ENCODE measurements around the gene PTPRT. TPM values are rescaled to one million over a fixed set of nuclear protein-coding genes. Genes with fewer than 3 reads are reported as not detected.

Gene PTPRT
- total RNA-seq, 1 donor, result 0.72 TPM

GRCh38 chr20:42308171-42308570 lies 881.5 kb downstream of the PTPRT start:
- no peak overlapping the region for H3K4me3 ChIP-seq (ENCODE audit: low read depth, low read length)
- TF ChIP-seq, protein P1, sequence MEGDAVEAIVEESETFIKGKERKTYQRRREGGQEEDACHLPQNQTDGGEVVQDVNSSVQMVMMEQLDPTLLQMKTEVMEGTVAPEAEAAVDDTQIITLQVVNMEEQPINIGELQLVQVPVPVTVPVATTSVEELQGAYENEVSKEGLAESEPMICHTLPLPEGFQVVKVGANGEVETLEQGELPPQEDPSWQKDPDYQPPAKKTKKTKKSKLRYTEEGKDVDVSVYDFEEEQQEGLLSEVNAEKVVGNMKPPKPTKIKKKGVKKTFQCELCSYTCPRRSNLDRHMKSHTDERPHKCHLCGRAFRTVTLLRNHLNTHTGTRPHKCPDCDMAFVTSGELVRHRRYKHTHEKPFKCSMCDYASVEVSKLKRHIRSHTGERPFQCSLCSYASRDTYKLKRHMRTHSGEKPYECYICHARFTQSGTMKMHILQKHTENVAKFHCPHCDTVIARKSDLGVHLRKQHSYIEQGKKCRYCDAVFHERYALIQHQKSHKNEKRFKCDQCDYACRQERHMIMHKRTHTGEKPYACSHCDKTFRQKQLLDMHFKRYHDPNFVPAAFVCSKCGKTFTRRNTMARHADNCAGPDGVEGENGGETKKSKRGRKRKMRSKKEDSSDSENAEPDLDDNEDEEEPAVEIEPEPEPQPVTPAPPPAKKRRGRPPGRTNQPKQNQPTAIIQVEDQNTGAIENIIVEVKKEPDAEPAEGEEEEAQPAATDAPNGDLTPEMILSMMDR (IDR thresholded peaks at IDR 0.05; ENCODE audit: insufficient read depth, low read length), result no peak
- DNase-seq (ENCODE audit: low read depth), result no peak

DNA sequence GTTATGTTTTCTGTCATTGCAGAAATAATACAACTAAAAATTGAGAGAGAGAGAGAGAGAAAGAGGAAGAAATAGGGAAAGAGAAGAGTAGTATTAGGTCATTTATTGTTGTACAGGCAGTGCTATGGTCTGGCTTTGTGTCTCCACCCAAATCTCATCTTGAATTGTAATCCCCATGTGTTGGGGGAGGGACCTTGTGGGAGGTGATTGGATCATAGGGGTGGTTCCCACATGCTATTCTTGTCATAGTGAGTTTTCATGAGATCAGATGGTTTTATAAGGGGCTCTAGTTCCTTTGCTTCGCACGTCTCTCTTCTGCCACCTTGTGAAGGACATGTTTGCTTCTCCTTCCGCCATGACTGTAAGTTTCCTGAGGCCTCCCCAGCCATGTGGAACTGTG lies 894.1 kb downstream of the PTPRT start:
- TF ChIP-seq, protein P1 (IDR thresholded peaks at IDR 0.05; ENCODE audit: insufficient read depth, low read length), result no peak
- DNase-seq (ENCODE audit: low read depth), result no peak
- H3K4me3 ChIP-seq (ENCODE audit: low read depth, low read length), result no peak overlapping the region

GRCh38 chr20:42294976-42295375 lies 894.7 kb downstream of the PTPRT start:
- TF ChIP-seq, protein P1 (IDR thresholded peaks at IDR 0.05; ENCODE audit: insufficient read depth, low read length), result no peak
- DNase-seq (ENCODE audit: low read depth), result no peak
- no peak overlapping the region for H3K4me3 ChIP-seq (ENCODE audit: low read depth, low read length)

DNA sequence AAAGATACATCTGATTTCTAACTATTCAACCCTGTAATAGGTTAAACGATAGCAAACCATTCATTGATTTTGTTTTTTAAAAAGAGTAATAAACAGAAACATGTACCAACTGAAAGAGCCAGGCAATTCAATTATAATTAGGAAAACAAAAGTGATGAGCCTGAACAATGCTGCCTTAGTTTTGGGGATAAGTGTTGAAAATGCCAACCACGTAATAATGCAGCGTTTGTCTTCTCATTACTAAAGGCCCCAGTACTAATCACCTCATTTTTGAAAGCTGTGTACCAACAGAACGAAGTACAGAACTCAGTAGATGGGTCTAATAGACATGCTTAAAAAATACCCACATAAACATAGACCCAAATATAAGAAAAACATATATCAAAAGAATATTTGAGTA lies 907.9 kb downstream of the PTPRT start:
- TF ChIP-seq, protein P1 (IDR thresholded peaks at IDR 0.05; ENCODE audit: insufficient read depth, low read length), result no peak
- H3K4me3 ChIP-seq (ENCODE audit: low read depth, low read length), result no peak overlapping the region
- DNase-seq (ENCODE audit: low read depth), result no peak

GRCh38 chr20:42276718-42277602 lies 912.7 kb downstream of the PTPRT start:
- TF ChIP-seq, protein P1 (IDR thresholded peaks at IDR 0.05; ENCODE audit: insufficient read depth, low read length), result no peak
- DNase-seq (ENCODE audit: low read depth), result no peak

GRCh38 chr20:42274986-42275385 lies 914.7 kb downstream of the PTPRT start:
- no peak for DNase-seq (ENCODE audit: low read depth)
- TF ChIP-seq, protein P1 (IDR thresholded peaks at IDR 0.05; ENCODE audit: insufficient read depth, low read length), result no peak
- no peak overlapping the region for H3K4me3 ChIP-seq (ENCODE audit: low read depth, low read length)

More at GRCh38 chr20:42276718-42277602, 912.7 kb downstream of the PTPRT start:
- H3K4me3 ChIP-seq (ENCODE audit: low read depth, low read length), result no peak overlapping the region
